Activated B cell treated with CpG ODN at 0.5 μM for 24 hours (primary cell): ENCODE results near the gene TRIP10. TPM values are rescaled to one million over a fixed set of nuclear protein-coding genes. Genes with fewer than 3 reads are reported as not detected.

ENCODE experiments used
- ATAC-seq: fragments of 200-7000 bp; cut with Tn5 transposase; one replicate; pipeline ENCODE4 v1.10.0; 2021; ENCODE audit warnings: low read depth, mild to moderate bottlenecking, moderate library complexity
- CTCF ChIA-PET: fragments of 350-600 bp; sonication (Branson Sonifier 250); formaldehyde crosslinking; loops from one replicate; lab custom pipeline; 2021; ENCODE audit warnings: antibody characterized with exemption; lab: Charles Lee
- POLR2A ChIA-PET: fragments of 350-600 bp; sonication (Branson Sonifier 250); formaldehyde crosslinking; loops from one replicate; lab custom pipeline; 2021; ENCODE audit warnings: antibody characterized with exemption; lab: Charles Lee
- DNase-seq: peaks from one replicate; pipeline ENCODE4 v3.0.0; 2022
- H3K27ac Mint-ChIP-seq: one replicate; pipeline ENCODE4 v1.8.0; 2020; ENCODE audit warnings: mixed read lengths
- H3K27me3 Mint-ChIP-seq: one replicate; pipeline ENCODE4 v1.8.0; 2021; ENCODE audit warnings: mixed read lengths
- H3K36me3 Mint-ChIP-seq: one replicate; pipeline ENCODE4 v1.8.0; 2021; ENCODE audit warnings: low read depth, mixed read lengths
- H3K4me1 Mint-ChIP-seq: one replicate; pipeline ENCODE4 v1.8.0; 2021; ENCODE audit warnings: mixed read lengths
- H3K4me3 Mint-ChIP-seq: one replicate; pipeline ENCODE4 v1.8.0; 2020; ENCODE audit warnings: mild to moderate bottlenecking, mixed read lengths
- H3K9me3 Mint-ChIP-seq: one replicate; pipeline ENCODE4 v1.8.0; 2020; ENCODE audit warnings: mixed read lengths
- intact Hi-C: fragments of 100-400 bp; cut with micrococcal nuclease; formaldehyde crosslinking; loops from one replicate; pipeline ENCODE4 v1.15.1; 2024
- total RNA-seq: library from RNA; stranded (reverse); gene quantifications from 2 replicates; pipeline ENCODE4 v1.2.3, GENCODE V29; 2022
- TF ChIP-seq, protein P1 (sequence below): fragments of 200-600 bp; IDR thresholded peaks from one replicate; pipeline ENCODE4 v1.8.0; 2022; ENCODE audit warnings: antibody characterized with exemption, mild to moderate bottlenecking

TRIP10 gene, protein sequence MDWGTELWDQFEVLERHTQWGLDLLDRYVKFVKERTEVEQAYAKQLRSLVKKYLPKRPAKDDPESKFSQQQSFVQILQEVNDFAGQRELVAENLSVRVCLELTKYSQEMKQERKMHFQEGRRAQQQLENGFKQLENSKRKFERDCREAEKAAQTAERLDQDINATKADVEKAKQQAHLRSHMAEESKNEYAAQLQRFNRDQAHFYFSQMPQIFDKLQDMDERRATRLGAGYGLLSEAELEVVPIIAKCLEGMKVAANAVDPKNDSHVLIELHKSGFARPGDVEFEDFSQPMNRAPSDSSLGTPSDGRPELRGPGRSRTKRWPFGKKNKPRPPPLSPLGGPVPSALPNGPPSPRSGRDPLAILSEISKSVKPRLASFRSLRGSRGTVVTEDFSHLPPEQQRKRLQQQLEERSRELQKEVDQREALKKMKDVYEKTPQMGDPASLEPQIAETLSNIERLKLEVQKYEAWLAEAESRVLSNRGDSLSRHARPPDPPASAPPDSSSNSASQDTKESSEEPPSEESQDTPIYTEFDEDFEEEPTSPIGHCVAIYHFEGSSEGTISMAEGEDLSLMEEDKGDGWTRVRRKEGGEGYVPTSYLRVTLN
- 94.7 and 101 TPM in 2 replicates for total RNA-seq

DNA sequence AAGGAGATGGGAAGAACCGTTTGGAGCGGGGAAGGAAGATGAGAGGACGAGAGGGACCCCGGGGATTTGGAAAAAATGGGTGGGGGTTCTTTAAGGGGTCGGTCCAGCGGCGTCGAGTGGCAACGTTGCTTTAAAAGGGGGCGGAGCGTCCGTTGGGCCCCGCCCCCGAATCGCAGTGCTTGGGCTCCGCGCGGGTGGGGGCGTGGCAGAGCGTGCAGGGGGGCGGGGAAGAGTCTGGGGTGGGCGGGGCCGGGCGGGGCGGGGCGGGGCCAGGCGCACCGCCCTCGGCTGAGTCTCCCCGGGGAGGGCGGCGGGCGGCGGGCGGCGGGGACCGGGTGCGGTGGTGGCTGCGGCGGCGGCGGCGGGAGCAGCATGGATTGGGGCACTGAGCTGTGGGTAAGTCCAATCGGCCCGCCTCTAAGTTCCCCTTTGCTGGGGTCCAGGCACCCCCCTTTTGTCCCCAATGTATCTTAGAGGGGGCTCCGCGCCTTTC, at the start of gene TRIP10:
TRIP10 (plus strand) TSS at position 291 of the 493 bp plus-strand sequence; CDS start at position 373, 82 bp downstream.
- ATAC-seq (peak; percentile 7), DNase-seq (peak; percentile 78)
- TF ChIP-seq, protein P1, sequence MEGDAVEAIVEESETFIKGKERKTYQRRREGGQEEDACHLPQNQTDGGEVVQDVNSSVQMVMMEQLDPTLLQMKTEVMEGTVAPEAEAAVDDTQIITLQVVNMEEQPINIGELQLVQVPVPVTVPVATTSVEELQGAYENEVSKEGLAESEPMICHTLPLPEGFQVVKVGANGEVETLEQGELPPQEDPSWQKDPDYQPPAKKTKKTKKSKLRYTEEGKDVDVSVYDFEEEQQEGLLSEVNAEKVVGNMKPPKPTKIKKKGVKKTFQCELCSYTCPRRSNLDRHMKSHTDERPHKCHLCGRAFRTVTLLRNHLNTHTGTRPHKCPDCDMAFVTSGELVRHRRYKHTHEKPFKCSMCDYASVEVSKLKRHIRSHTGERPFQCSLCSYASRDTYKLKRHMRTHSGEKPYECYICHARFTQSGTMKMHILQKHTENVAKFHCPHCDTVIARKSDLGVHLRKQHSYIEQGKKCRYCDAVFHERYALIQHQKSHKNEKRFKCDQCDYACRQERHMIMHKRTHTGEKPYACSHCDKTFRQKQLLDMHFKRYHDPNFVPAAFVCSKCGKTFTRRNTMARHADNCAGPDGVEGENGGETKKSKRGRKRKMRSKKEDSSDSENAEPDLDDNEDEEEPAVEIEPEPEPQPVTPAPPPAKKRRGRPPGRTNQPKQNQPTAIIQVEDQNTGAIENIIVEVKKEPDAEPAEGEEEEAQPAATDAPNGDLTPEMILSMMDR = no peak
- peak within 1 kb of the TSS; percentile 96 for H3K27ac Mint-ChIP-seq
- no peaks in the 10 kb centered on the region for H3K9me3 Mint-ChIP-seq
- intact Hi-C loops = loop anchor here (1.0 to 5.0 kb wide), 6 partner anchors 14 to 947 kb away; partner anchors contain the start of genes ARHGEF18 and DUS3L
- peaks cover 44% of the 10 kb centered on the region for H3K4me1 Mint-ChIP-seq
- no peaks in the 10 kb centered on the region for H3K27me3 Mint-ChIP-seq
- ChIA-PET POLR2A (interaction anchor here (0.5 to 6.9 kb wide), 10 partner anchors 14 to 220 kb away, joined by 3 to 81 read pairs (median 8); partner anchors contain the start of gene VAV1), CTCF (interaction anchor here (1.4 to 4.5 kb wide), 5 partner anchors 16 to 124 kb away, joined by 3 to 83 read pairs (median 13); partner anchors contain the start of gene VAV1)
- H3K36me3 Mint-ChIP-seq = peaks cover 40% of the 10 kb centered on the region
- peak within 1 kb of the TSS; percentile 96 for H3K4me3 Mint-ChIP-seq

DNA sequence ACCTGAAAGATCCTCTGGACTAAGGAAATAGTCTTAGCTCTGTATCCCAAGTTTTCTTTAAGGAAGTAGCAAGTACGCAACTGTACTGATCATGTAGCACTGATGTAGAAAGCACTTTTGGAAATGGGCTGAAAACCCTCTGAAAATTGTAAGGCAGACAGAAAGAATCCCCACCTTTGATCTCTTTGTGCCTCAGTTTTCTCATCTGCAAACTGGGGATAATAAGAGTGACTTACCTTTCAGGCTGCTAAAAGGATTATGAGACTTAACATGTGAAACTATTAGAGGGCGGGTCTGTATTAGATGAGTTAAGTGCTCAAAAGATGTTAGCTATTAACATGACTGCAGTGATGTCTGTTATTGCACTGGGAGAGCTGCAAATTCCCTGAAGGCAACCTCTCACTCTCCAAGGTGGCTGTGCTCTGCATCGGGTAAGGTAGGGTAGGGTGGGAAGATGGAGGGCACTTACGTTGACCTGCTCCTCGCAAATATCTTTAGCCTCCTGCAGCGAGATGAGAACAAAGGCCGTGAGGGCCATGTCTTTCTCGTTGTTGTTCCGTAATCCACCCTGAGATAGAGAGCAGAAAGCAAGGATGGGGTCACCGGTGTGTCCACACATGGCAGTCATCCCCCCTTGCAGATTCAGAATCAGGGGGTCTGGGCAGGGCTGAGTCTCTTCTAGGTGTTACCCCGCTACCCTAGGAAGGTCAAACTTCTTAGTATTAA, 49.2 kb upstream of the TRIP10 start:
- peaks cover 6% of the 10 kb centered on the region for H3K27me3 Mint-ChIP-seq
- POLR2A ChIA-PET = no interaction called here
- TF ChIP-seq, protein P1 = no peak

DNA sequence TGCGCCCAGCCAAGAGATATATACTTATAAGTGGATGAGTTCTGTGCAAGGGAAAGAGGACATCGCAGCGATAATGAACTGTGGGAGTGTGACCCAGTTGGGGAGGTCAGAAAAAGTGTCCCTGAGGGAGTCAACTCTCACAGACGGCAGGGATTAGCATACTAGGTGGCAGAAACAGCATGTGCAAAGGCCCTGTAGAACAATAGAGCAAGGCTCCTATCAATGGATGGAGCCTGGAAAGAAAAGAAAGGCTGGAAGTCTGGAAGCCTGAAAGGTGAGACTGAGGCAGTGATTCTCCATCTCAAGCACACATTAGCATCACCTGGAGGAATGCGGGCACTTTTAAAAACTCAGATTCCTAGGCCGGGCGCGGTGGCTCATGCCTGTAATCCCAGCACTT, 48.1 kb upstream of the TRIP10 start:
- intact Hi-C loops = no loop called here
- Mint-ChIP-seq H3K9me3 (peaks cover 3% of the 10 kb centered on the region), H3K4me3 (no peak overlapping the region), H3K4me1 (no peaks in the 10 kb centered on the region), H3K36me3 (no peaks in the 10 kb centered on the region), H3K27me3 (peaks cover 6% of the 10 kb centered on the region), H3K27ac (no peak overlapping the region)
- no peak for ATAC-seq
- DNase-seq = no peak
- TF ChIP-seq, protein P1 = no peak
- POLR2A ChIA-PET = no interaction called here
- CTCF ChIA-PET = no interaction called here

More for the DNA sequence above, 49.2 kb upstream of the TRIP10 start:
- Mint-ChIP-seq H3K9me3 (peaks cover 3% of the 10 kb centered on the region), H3K36me3 (no peaks in the 10 kb centered on the region), H3K4me1 (no peaks in the 10 kb centered on the region), H3K27ac (no peak overlapping the region), H3K4me3 (no peak overlapping the region)
- DNase-seq (no peak), ATAC-seq (no peak)
- CTCF ChIA-PET = no interaction called here
- intact Hi-C loops = no loop called here

DNA sequence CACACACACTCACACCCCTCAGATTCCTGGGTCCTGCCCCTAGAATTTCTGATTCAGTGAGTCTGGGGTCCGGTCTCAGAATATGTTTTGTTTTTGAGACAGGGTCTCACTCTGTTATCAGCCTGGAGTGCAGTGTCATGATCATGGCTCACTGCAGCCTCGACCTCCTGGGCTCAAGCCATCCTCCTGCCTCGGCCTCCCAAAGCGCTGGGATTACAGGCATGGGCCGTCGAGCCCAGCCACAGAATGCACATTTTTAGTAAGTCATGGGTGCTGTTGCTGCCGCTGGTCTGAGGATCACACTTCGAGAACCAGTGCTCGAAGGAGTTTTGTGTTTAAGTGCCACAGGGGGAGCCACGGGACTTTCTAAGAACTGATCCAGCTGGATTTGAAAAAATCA, 47.5 kb upstream of the TRIP10 start:
- no peak for ATAC-seq
- Mint-ChIP-seq H3K4me3 (no peak overlapping the region), H3K27ac (no peak overlapping the region), H3K36me3 (no peaks in the 10 kb centered on the region), H3K9me3 (peaks cover 3% of the 10 kb centered on the region), H3K27me3 (peaks cover 6% of the 10 kb centered on the region), H3K4me1 (no peaks in the 10 kb centered on the region)
- ChIA-PET POLR2A (no interaction called here), CTCF (no interaction called here)
- no peak for DNase-seq
- intact Hi-C loops = no loop called here
- TF ChIP-seq, protein P1 = no peak
